Measurements from ENCODE around the gene GPR137B. TPM values are rescaled to one million over a fixed set of nuclear protein-coding genes. Genes with fewer than 3 reads are reported as not detected.

Gene GPR137B
- polyA plus RNA-seq, 1 donor from 2014 or later: 8.2 TPM

DNA sequence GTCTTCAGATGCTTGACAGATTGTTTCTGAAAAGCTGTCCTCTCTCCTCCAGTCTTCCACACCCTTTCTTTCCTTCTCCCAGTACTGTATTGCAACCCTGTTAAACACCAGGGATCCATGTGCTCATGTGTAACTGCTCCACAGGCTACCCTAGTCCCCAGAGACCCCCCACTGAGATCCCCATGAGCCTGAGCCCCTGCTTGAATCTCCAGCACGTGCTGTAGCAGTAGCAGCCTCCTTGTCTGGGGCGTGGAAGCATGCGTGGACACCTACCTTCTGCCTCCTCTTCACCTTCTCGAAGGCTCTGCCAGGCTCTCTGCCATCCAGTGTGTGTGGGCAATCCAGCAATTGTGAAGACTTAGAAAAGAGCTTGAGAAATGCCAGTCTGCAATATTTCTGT lies 25.2 kb downstream of the GPR137B start:
- Histone ChIP-seq H3K36me3 (ENCODE audit: insufficient read depth, low read length) (peaks cover 4% of the 10 kb centered on the region), H3K9me3 (ENCODE audit: low read length) (no peaks in the 10 kb centered on the region), H3K4me3 (ENCODE audit: low read length) (no peak overlapping the region), H3K9me2 (ENCODE audit: insufficient read depth, low read length) (no peaks in the 10 kb centered on the region), H3K27me3 (ENCODE audit: insufficient read depth, low read depth, low read length) (no peaks in the 10 kb centered on the region), H3K27ac (ENCODE audit: low read length) (no peak overlapping the region), H3F3A (ENCODE audit: insufficient read depth, low read length, poor library complexity, severe bottlenecking) (no peaks in the 10 kb centered on the region), H2AFZ (ENCODE audit: low read depth, low read length) (no peak overlapping the region), H4K20me1 (ENCODE audit: insufficient read depth) (no peaks in the 10 kb centered on the region), H3K9ac (ENCODE audit: low read length) (no peak overlapping the region), H3K4me2 (ENCODE audit: low read length) (no peak overlapping the region), H3K79me2 (replicated peaks; ENCODE audit: insufficient read depth, low read length) (no peaks in the 10 kb centered on the region)
- TF ChIP-seq EZH2 (IDR thresholded peaks at IDR 0.05; ENCODE audit: borderline replicate concordance, insufficient read depth, low read length, poor library complexity, severe bottlenecking) (no peak), RAD21 (conservative IDR thresholded peaks at IDR 0.05) (no peak), POLR2AphosphoS5 (IDR thresholded peaks at IDR 0.05) (no peak), TAF1 (IDR thresholded peaks at IDR 0.05; ENCODE audit: low read depth) (no peak), MXI1 (conservative IDR thresholded peaks at IDR 0.05; ENCODE audit: poor library complexity, severe bottlenecking) (no peak), EP300 (conservative IDR thresholded peaks at IDR 0.05; ENCODE audit: poor library complexity, severe bottlenecking) (no peak), SMC3 (conservative IDR thresholded peaks at IDR 0.05; ENCODE audit: poor library complexity) (no peak)
- TF ChIP-seq, protein P1, sequence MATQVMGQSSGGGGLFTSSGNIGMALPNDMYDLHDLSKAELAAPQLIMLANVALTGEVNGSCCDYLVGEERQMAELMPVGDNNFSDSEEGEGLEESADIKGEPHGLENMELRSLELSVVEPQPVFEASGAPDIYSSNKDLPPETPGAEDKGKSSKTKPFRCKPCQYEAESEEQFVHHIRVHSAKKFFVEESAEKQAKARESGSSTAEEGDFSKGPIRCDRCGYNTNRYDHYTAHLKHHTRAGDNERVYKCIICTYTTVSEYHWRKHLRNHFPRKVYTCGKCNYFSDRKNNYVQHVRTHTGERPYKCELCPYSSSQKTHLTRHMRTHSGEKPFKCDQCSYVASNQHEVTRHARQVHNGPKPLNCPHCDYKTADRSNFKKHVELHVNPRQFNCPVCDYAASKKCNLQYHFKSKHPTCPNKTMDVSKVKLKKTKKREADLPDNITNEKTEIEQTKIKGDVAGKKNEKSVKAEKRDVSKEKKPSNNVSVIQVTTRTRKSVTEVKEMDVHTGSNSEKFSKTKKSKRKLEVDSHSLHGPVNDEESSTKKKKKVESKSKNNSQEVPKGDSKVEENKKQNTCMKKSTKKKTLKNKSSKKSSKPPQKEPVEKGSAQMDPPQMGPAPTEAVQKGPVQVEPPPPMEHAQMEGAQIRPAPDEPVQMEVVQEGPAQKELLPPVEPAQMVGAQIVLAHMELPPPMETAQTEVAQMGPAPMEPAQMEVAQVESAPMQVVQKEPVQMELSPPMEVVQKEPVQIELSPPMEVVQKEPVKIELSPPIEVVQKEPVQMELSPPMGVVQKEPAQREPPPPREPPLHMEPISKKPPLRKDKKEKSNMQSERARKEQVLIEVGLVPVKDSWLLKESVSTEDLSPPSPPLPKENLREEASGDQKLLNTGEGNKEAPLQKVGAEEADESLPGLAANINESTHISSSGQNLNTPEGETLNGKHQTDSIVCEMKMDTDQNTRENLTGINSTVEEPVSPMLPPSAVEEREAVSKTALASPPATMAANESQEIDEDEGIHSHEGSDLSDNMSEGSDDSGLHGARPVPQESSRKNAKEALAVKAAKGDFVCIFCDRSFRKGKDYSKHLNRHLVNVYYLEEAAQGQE (IDR thresholded peaks at IDR 0.05; ENCODE audit: borderline replicate concordance): no peak
- TF ChIP-seq, protein P2, sequence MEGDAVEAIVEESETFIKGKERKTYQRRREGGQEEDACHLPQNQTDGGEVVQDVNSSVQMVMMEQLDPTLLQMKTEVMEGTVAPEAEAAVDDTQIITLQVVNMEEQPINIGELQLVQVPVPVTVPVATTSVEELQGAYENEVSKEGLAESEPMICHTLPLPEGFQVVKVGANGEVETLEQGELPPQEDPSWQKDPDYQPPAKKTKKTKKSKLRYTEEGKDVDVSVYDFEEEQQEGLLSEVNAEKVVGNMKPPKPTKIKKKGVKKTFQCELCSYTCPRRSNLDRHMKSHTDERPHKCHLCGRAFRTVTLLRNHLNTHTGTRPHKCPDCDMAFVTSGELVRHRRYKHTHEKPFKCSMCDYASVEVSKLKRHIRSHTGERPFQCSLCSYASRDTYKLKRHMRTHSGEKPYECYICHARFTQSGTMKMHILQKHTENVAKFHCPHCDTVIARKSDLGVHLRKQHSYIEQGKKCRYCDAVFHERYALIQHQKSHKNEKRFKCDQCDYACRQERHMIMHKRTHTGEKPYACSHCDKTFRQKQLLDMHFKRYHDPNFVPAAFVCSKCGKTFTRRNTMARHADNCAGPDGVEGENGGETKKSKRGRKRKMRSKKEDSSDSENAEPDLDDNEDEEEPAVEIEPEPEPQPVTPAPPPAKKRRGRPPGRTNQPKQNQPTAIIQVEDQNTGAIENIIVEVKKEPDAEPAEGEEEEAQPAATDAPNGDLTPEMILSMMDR (IDR thresholded peaks at IDR 0.05; ENCODE audit: poor library complexity, severe bottlenecking): no peak

DNA sequence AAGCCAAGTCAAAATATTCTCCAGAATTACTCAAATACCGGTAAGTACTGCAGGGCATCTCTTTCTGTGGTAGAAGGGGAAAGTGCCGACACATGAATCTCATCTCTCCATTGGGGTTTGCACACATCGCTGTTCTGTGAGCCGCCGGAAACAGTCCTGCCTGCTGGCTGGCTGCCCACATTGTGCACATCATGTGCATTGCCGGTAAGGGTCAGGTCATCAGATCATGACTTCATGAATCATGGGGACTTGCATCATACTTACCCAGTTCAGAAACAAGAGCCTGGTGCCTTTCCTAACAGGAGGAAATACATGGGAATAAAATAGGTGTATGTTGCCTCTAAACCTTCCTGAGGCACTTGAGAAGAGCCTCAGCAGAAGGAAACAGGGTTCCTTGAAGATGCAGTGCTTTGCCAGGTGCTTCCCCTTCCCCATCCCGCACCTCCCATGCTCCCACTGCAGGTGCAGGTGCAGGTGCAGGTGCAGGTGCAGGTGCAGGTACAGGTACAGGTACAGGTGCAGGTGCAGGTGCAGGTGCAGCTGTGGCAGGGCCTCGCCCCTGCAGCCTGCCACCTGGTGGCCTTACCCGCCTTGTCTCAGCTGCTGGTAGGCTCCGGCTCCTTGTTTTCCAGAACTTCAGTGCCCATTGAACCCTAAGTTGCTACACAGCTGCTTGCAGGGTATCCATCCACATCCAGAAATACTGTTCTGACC lies 26.5 kb downstream of the GPR137B start:
- no peak overlapping the region for H3K4me2 ChIP-seq (ENCODE audit: low read length)
- no peaks in the 10 kb centered on the region for H4K20me1 ChIP-seq (ENCODE audit: insufficient read depth)
- peaks cover 4% of the 10 kb centered on the region for H3K36me3 ChIP-seq (ENCODE audit: insufficient read depth, low read length)
- H3F3A ChIP-seq (ENCODE audit: insufficient read depth, low read length, poor library complexity, severe bottlenecking): no peaks in the 10 kb centered on the region
- no peaks in the 10 kb centered on the region for H3K27me3 ChIP-seq (ENCODE audit: insufficient read depth, low read depth, low read length)
- no peaks in the 10 kb centered on the region for H3K9me2 ChIP-seq (ENCODE audit: insufficient read depth, low read length)
- TF ChIP-seq EZH2 (IDR thresholded peaks at IDR 0.05; ENCODE audit: borderline replicate concordance, insufficient read depth, low read length, poor library complexity, severe bottlenecking) (no peak), EP300 (conservative IDR thresholded peaks at IDR 0.05; ENCODE audit: poor library complexity, severe bottlenecking) (no peak), SMC3 (conservative IDR thresholded peaks at IDR 0.05; ENCODE audit: poor library complexity) (no peak)
- TF ChIP-seq, protein P1 (IDR thresholded peaks at IDR 0.05; ENCODE audit: borderline replicate concordance): no peak
- no peak overlapping the region for H3K27ac ChIP-seq (ENCODE audit: low read length)
- H3K79me2 ChIP-seq (replicated peaks; ENCODE audit: insufficient read depth, low read length): no peaks in the 10 kb centered on the region
- no peak overlapping the region for H3K9ac ChIP-seq (ENCODE audit: low read length)
- H3K4me3 ChIP-seq (ENCODE audit: low read length): no peak overlapping the region
- H2AFZ ChIP-seq (ENCODE audit: low read depth, low read length): no peak overlapping the region
- no peaks in the 10 kb centered on the region for H3K9me3 ChIP-seq (ENCODE audit: low read length)
